Neuron (in vitro differentiated cells): ENCODE measurements around the gene PLB1.

Experiments
- H2AFZ ChIP-seq: one replicate; pipeline ENCODE4 v1.6.1; 2013; ENCODE audit warnings: low read depth, mild to moderate bottlenecking, inconsistent platforms, low read length, moderate library complexity
- H3K27me3 ChIP-seq: one replicate; pipeline ENCODE4 v1.6.1; 2013; ENCODE audit warnings: low read length; ENCODE audit not compliant: insufficient read depth
- H3K36me3 ChIP-seq: one replicate; pipeline ENCODE4 v1.6.1; 2013; ENCODE audit warnings: low read length; ENCODE audit not compliant: insufficient read depth
- H3K4me1 ChIP-seq: one replicate; pipeline ENCODE4 v1.6.1; 2013; ENCODE audit warnings: low read length; ENCODE audit not compliant: insufficient read depth
- H3K4me3 ChIP-seq: 2 replicates; pipeline ENCODE4 v1.5.1; 2013; ENCODE audit warnings: mild to moderate bottlenecking, low read length, moderate library complexity
- H3K9me3 ChIP-seq: one replicate; pipeline ENCODE4 v1.6.1; 2013; ENCODE audit warnings: low read length

Gene PLB1

DNA sequence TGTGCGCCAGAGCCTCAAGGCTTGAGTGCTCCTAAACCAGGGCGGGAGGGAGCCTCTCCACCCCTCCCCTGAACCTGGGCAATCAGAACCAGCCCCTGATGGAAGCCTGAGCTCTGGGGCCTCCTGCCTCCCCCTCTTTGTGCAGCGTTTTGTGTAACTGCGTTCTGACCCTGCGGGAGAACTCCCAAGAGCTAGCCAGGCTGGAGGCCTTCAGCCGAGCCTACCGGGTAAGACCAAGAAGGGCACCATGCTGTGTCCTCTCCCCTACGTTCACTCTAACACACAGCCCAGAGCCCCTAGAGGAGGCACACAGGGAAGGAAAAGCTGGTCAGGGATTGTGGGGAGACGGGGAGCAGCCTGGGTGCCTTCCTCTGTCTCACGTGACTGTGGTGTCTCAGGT, 108.0 kb downstream of the PLB1 start:
- H3K9me3 ChIP-seq, result no peaks in the 10 kb centered on the region
- H3K4me1 ChIP-seq, result peaks cover 11% of the 10 kb centered on the region
- no peaks in the 10 kb centered on the region for H3K36me3 ChIP-seq
- H2AFZ ChIP-seq, result no peak overlapping the region
- H3K27me3 ChIP-seq, result peaks cover 2% of the 10 kb centered on the region
- H3K4me3 ChIP-seq, result no peak overlapping the region

DNA sequence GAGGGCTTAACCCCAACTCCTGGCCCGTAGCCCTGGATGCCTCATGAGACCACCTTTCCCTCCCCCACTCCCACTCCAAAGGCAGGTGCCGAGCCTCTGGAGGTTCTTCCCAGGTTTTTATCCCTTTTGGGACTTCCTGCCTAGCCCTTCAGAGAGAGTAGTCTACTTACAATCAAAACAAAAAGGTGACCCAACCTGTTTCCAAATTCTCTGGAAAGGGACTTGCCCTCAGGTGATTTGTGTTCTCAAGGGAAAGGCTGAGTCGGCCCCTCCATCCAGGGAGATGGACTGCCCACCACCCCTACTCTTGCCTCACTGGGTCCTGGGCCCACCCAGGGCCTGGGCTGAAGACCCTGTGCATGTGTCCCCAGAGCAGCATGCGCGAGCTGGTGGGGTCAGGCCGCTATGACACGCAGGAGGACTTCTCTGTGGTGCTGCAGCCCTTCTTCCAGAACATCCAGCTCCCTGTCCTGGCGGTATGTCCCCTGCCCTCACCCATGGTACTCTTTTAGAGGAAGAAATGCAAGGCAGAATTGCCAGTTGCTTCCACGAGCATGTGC, 108.5 kb downstream of the PLB1 start:
- Histone ChIP-seq H2AFZ (no peak overlapping the region), H3K9me3 (no peaks in the 10 kb centered on the region), H3K4me3 (no peak overlapping the region), H3K4me1 (peaks cover 11% of the 10 kb centered on the region), H3K27me3 (peaks cover 2% of the 10 kb centered on the region), H3K36me3 (no peaks in the 10 kb centered on the region)

- Histone ChIP-seq H3K36me3 (no peaks in the 10 kb centered on the region), H2AFZ (no peak overlapping the region), H3K4me3 (no peak overlapping the region), H3K27me3 (peaks cover 2% of the 10 kb centered on the region), H3K4me1 (peaks cover 11% of the 10 kb centered on the region), H3K9me3 (no peaks in the 10 kb centered on the region)
Observed at GRCh38 chr2:28606986-28607441, 111.2 kb downstream of the PLB1 start.

DNA sequence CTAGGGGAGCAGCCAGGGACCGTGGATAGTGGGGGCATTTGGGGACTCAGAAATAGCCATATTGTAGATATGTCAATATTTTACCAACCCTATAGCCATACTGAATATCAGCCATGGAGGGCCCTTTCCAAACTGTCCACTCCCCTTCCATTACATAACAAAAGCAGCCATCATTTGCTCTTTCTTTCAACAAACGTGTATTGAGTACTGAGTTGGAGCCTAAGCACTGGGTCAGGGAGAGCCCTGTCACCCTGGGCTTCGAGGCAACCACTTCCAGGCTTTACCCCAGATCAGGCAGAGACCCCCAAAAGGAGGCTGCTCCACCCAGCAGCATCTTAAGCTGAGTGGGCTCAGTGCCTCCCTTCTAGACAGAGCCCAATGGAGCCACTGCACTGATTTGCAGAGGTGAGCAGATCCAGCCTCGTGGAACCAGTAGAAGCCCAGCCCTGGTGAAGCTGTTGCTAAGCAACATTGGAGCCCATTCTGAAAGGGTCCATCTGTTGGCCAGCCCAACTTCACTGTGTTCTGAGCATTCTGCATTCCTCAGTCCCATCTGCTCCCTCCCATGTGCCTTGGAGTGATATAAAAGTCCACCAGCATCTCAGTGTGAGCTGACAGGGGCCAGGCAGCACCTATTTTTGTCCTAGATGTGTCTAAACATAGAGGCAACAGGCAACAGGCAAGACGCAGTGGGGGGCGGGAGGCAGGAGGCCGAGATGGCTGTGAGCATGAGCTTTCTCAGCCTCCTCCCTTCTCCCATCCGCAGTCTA, 112.1 kb downstream of the PLB1 start:
- Histone ChIP-seq H2AFZ (no peak overlapping the region), H3K4me3 (no peak overlapping the region), H3K36me3 (no peaks in the 10 kb centered on the region), H3K9me3 (no peaks in the 10 kb centered on the region), H3K4me1 (peaks cover 11% of the 10 kb centered on the region), H3K27me3 (peaks cover 2% of the 10 kb centered on the region)

DNA sequence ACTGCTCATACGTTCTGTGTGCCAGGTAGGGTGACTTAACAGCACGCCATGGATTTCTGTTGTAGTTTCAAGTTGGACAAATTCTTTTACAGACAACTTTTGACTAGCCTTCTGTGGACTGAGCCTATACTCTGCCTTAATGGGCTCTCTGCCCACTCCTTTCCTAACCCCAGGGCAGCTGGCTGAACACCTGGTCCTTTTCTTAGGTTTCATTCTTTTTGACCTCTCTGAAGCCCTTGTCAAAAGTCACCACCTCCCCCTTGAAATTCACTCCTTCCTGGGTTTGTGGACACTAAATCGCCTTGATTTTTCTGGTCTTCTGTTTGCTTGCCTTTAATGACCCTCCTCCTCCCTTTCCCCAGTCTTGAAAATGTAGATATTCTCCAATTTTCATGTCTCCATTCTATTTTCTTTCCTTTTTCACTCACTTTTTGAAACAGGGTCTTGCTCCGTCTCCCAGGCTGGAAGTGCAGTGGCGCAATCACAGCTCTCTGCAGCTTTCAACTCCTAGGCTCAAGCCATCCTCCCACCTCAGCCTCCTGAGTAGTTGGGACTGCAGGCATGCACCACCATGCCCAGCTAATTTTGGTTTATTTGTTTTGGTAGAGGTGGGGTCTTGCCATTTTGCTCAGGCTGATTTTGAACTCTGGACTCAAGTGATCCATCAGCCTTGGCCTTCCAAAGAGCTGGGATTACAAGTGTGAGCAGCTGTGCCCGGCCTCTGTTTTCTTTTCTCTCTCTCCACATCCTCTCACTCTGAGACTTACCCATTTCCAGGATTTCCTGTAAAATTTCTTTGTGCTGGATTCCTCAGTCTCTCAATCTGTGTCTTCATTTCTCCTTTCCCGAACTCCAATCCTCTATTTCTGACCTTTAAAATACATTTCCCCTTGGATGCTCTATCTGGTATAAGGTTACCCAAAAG, 112.9 kb downstream of the PLB1 start:
- Histone ChIP-seq H3K4me3 (no peak overlapping the region), H3K36me3 (no peaks in the 10 kb centered on the region), H3K4me1 (peaks cover 15% of the 10 kb centered on the region), H3K9me3 (no peaks in the 10 kb centered on the region), H3K27me3 (no peaks in the 10 kb centered on the region), H2AFZ (no peak overlapping the region)

GRCh38 chr2:28610583-28611201, 114.8 kb downstream of the PLB1 start:
- Histone ChIP-seq H3K36me3 (no peaks in the 10 kb centered on the region), H3K27me3 (no peaks in the 10 kb centered on the region), H3K4me3 (no peak overlapping the region), H3K9me3 (no peaks in the 10 kb centered on the region), H2AFZ (no peak overlapping the region), H3K4me1 (peaks cover 20% of the 10 kb centered on the region)

GRCh38 chr2:28612131-28612812, 116.4 kb downstream of the PLB1 start:
- Histone ChIP-seq H3K9me3 (no peaks in the 10 kb centered on the region), H3K4me1 (peaks cover 19% of the 10 kb centered on the region), H2AFZ (no peak overlapping the region), H3K36me3 (no peaks in the 10 kb centered on the region), H3K4me3 (no peak overlapping the region), H3K27me3 (no peaks in the 10 kb centered on the region)

DNA sequence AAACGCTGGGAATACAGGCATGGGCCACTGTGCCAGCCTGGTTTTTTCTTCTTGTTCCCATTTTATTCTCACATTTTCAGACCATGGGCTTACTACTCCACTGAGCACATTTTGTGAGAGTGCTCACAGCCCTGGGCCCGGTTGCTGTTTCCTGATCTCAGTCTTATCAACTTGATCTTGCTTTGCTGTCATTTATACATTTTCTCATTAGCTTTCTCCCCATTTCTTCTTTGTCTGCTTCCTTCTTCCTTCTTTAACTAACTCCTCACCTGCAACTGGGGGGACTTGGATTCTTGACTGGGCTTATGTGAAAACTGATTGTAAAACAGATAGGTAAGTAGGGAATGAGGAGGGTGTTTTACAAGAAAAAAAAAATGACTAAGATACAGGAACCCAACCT, 117.3 kb downstream of the PLB1 start:
- H2AFZ ChIP-seq, result no peak overlapping the region
- H3K9me3 ChIP-seq, result no peaks in the 10 kb centered on the region
- no peaks in the 10 kb centered on the region for H3K27me3 ChIP-seq
- H3K36me3 ChIP-seq, result no peaks in the 10 kb centered on the region
- peaks cover 12% of the 10 kb centered on the region for H3K4me1 ChIP-seq
- no peak overlapping the region for H3K4me3 ChIP-seq

- no peaks in the 10 kb centered on the region for H3K9me3 ChIP-seq
- H3K4me3 ChIP-seq, result no peak overlapping the region
- no peak overlapping the region for H2AFZ ChIP-seq
- no peaks in the 10 kb centered on the region for H3K27me3 ChIP-seq
- peaks cover 9% of the 10 kb centered on the region for H3K4me1 ChIP-seq
- H3K36me3 ChIP-seq, result no peaks in the 10 kb centered on the region
Observed at GRCh38 chr2:28613633-28614501, 118.0 kb downstream of the PLB1 start.

GRCh38 chr2:28615706-28616105, 119.8 kb downstream of the PLB1 start:
- H3K9me3 ChIP-seq, result no peaks in the 10 kb centered on the region
- no peaks in the 10 kb centered on the region for H3K36me3 ChIP-seq
- no peaks in the 10 kb centered on the region for H3K27me3 ChIP-seq

DNA sequence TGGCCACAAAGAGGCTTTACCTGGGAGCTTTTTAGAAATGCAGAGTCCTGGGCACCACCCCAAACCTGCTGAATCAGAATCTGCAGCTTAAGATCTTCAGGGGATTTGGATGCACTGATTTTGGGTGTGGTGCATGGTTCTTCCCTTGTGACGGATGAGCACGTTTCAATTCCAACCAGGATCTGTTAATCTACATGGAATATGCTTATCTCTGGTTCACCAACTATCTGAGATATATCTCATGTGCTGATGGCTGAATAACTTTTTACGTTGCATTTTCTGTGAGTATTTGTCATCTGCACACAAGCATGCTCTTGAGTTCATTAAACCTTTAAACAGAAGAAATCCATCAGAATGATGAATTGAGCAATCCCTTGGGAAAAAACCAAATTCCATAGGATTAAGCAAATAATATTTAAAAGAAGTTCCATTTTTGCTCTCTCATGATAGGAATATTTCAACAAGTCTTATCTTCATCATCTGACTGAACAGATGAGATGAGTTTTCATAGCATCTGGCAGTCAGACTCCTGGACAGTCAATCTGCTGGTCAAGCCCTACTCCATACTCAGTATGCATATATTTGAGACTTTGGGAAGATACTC, 120.6 kb downstream of the PLB1 start:
- Histone ChIP-seq H3K9me3 (no peaks in the 10 kb centered on the region), H3K27me3 (no peaks in the 10 kb centered on the region), H3K4me1 (peaks cover 12% of the 10 kb centered on the region), H2AFZ (no peak overlapping the region), H3K36me3 (no peaks in the 10 kb centered on the region), H3K4me3 (no peak overlapping the region)

More at GRCh38 chr2:28615706-28616105, 119.8 kb downstream of the PLB1 start:
- peaks cover 9% of the 10 kb centered on the region for H3K4me1 ChIP-seq
- no peak overlapping the region for H3K4me3 ChIP-seq
- H2AFZ ChIP-seq, result no peak overlapping the region
